GM15510 (cell line): ENCODE results near the gene COL8A2.
A peak's percentile ranks its signal among the peaks of the same experiment; 100 is the strongest.

Experiments
- POLR2A ChIP-seq: IDR thresholded peaks from 3 replicates; pipeline ENCODE4 v1.6.1; 2011; ENCODE audit warnings: borderline replicate concordance; ENCODE audit not compliant: insufficient read length; ENCODE audit errors: extremely low read depth

COL8A2 gene

GRCh38 chr1:36096500-36097432, 28.3 kb downstream of the COL8A2 start:
- TF ChIP-seq POLR2A, result no peak

- no peak for TF ChIP-seq POLR2A
Measured at GRCh38 chr1:36095760-36096405, 29.1 kb downstream of the COL8A2 start.

GRCh38 chr1:36094621-36095061, 30.4 kb downstream of the COL8A2 start:
- no peak for TF ChIP-seq POLR2A

GRCh38 chr1:36093929-36094328, 31.1 kb downstream of the COL8A2 start:
- no peak for TF ChIP-seq POLR2A

- no peak for TF ChIP-seq POLR2A
Measured at GRCh38 chr1:36093226-36093625, 31.8 kb downstream of the COL8A2 start.

GRCh38 chr1:36092798-36093185, 32.2 kb downstream of the COL8A2 start:
- TF ChIP-seq POLR2A, result no peak

- no peak for TF ChIP-seq POLR2A
Measured at GRCh38 chr1:36092166-36092797, 32.7 kb downstream of the COL8A2 start.

GRCh38 chr1:36091698-36092097, 33.3 kb downstream of the COL8A2 start:
- no peak for TF ChIP-seq POLR2A

- TF ChIP-seq POLR2A, result no peak
Measured at GRCh38 chr1:36091141-36091540, 33.9 kb downstream of the COL8A2 start.

- no peak for TF ChIP-seq POLR2A
Measured at GRCh38 chr1:36089393-36090121, 35.5 kb downstream of the COL8A2 start.

- peak; percentile 96 for TF ChIP-seq POLR2A
Measured at GRCh38 chr1:36088577-36089392, 36.2 kb downstream of the COL8A2 start, which contains the start of gene ADPRS. ADPRS (plus strand) TSS chr1:36088892; CDS start chr1:36088905, 13 bp downstream.

- no peak for TF ChIP-seq POLR2A
Measured at GRCh38 chr1:36088265-36088576, 36.8 kb downstream of the COL8A2 start.

- no peak for TF ChIP-seq POLR2A
Measured at GRCh38 chr1:36087233-36088123, 37.5 kb downstream of the COL8A2 start.
